GM12878 (cell line): ENCODE data around the gene HABP2. TPM values are rescaled to one million over a fixed set of nuclear protein-coding genes. Genes with fewer than 3 reads are reported as not detected.

Experiments
- ATAC-seq: fragments of 200-7000 bp; cut with Tn5 transposase; 3 replicates; pipeline ENCODE4 v1.9.1; 2020; ENCODE audit warnings: mild to moderate bottlenecking, moderate library complexity
- BruUV-seq: library from RNA; stranded (reverse); fragments of 400-500 nt; replicated peaks from 2 replicates; lab custom pipeline; 2021; lab: Mats Ljungman, UMichigan
- CTCF ChIA-PET: fragments of 300-600 bp; sonication (Branson Sonifier 250); formaldehyde crosslinking; extraction: SDS; loops from one replicate; lab custom pipeline; 2021; ENCODE audit warnings: inconsistent platforms; lab: Yijun Ruan, JAX
- POLR2A ChIA-PET: fragments of 350-600 bp; formaldehyde crosslinking; extraction: SDS; loops from one replicate; lab custom pipeline; 2021; ENCODE audit warnings: inconsistent platforms; lab: Charles Lee
- RAD21 ChIA-PET: fragments of 300-600 bp; sonication (Branson Sonifier 250); formaldehyde crosslinking; loops from one replicate; lab custom pipeline; 2023; ENCODE audit warnings: antibody characterized with exemption; ENCODE audit not compliant: unreplicated experiment; lab: Charles Lee
- SMC1A ChIA-PET: fragments of 300-600 bp; sonication (Branson Sonifier 250); formaldehyde crosslinking; loops from one replicate; lab custom pipeline; 2023; ENCODE audit not compliant: unreplicated experiment, uncharacterized antibody; lab: Charles Lee
- DNase-seq: peaks from one replicate; pipeline ENCODE4 v3.0.0-alpha.2; 2011; ENCODE audit warnings: low read depth, low spot score
- FAIRE-seq: peaks from 3 replicates; lab custom pipeline; 2011; peaks lifted over from hg19 to GRCh38; lab: Jason Lieb, UNC
- H2AFZ ChIP-seq: 2 replicates; pipeline ENCODE4 v1.6.0; 2011; ENCODE audit warnings: low read depth, low read length, control low read depth; ENCODE audit not compliant: control insufficient read depth
- H3K27ac ChIP-seq: 2 replicates; pipeline ENCODE4 v1.5.1; 2011; ENCODE audit warnings: control low read depth; ENCODE audit not compliant: control insufficient read depth, insufficient read depth
- H3K27me3 ChIP-seq, 2 experiments: replicated peaks in 1 of 2; 2 replicates each; pipeline versions ENCODE4 v1.6.0 to v1.6.1; 2011; ENCODE audit warnings: low read length in 1 of 2; ENCODE audit not compliant: control insufficient read depth in 2 of 2, insufficient read depth in 2 of 2
- H3K36me3 ChIP-seq, 2 experiments: 2 replicates each; pipeline ENCODE4 v1.5.1; 2011; ENCODE audit warnings: low read length in 1 of 2; ENCODE audit not compliant: control insufficient read depth in 2 of 2, insufficient read depth in 2 of 2
- H3K4me1 ChIP-seq: 2 replicates; pipeline ENCODE4 v1.6.1; 2011; ENCODE audit warnings: mild to moderate bottlenecking, low read length, moderate library complexity, mixed read lengths; ENCODE audit not compliant: control insufficient read depth, insufficient read depth
- H3K4me2 ChIP-seq: 2 replicates; pipeline ENCODE4 v1.6.0; 2011; ENCODE audit warnings: control low read depth; ENCODE audit not compliant: control insufficient read depth, insufficient read depth
- H3K4me3 ChIP-seq: fragments of 200-600 bp; sonication (generic); 2 replicates; pipeline ENCODE4 v1.5.1; 2016
- H3K79me2 ChIP-seq: 2 replicates; pipeline ENCODE4 v1.6.0; 2011; ENCODE audit warnings: low read length; ENCODE audit not compliant: control insufficient read depth, insufficient read depth
- H3K9ac ChIP-seq: 2 replicates; pipeline ENCODE4 v1.8.0; 2011; ENCODE audit warnings: low read length, control low read depth, mixed read lengths; ENCODE audit not compliant: control insufficient read depth, insufficient read depth
- H3K9me3 ChIP-seq: replicated peaks from 3 replicates; pipeline ENCODE4 v1.5.1; 2011; ENCODE audit warnings: mild to moderate bottlenecking, low read length; ENCODE audit not compliant: control insufficient read depth, insufficient read depth
- H4K20me1 ChIP-seq: 2 replicates; pipeline ENCODE4 v1.6.0; 2011; ENCODE audit not compliant: control insufficient read depth, insufficient read depth
- BMI1 ChIP-seq: fragments of 450-650 bp; IDR thresholded peaks from 2 replicates; pipeline ENCODE4 v1.6.1; 2016; ENCODE audit warnings: mild to moderate bottlenecking, moderate library complexity, borderline replicate concordance
- ELK1 ChIP-seq: IDR thresholded peaks from 2 replicates; pipeline ENCODE4 v1.6.1; 2012; ENCODE audit warnings: low read depth, low read length, improper control_type of control experiment
- GATAD2B ChIP-seq: fragments of 450-650 bp; conservative IDR thresholded peaks from 2 replicates; pipeline ENCODE4 v1.6.1; 2017; ENCODE audit warnings: low read depth, mild to moderate bottlenecking, moderate library complexity
- NRF1 ChIP-seq: conservative IDR thresholded peaks from 2 replicates; pipeline ENCODE4 v1.6.1; 2011; ENCODE audit warnings: mild to moderate bottlenecking, low read depth, low read length, improper control_type of control experiment
- SIN3A ChIP-seq: IDR thresholded peaks from 2 replicates; pipeline ENCODE4 v1.6.1; 2012; ENCODE audit warnings: low read depth, low read length, improper control_type of control experiment
- SUZ12 ChIP-seq: fragments of 200-600 bp; sonication (generic); IDR thresholded peaks from one replicate; pipeline ENCODE4 v1.6.1; 2018; ENCODE audit warnings: antibody characterized with exemption, mild to moderate bottlenecking; ENCODE audit not compliant: unreplicated experiment
- TCF3 ChIP-seq: IDR thresholded peaks from 2 replicates; pipeline ENCODE4 v1.6.1; 2012; ENCODE audit warnings: low read depth, mild to moderate bottlenecking, low read length, borderline replicate concordance; ENCODE audit not compliant: insufficient read depth
- WRNIP1 ChIP-seq: IDR thresholded peaks from 2 replicates; pipeline ENCODE4 v1.6.1; 2011; ENCODE audit warnings: low read depth, low read length, improper control_type of control experiment, borderline replicate concordance
- WGBS: methylation state at CpG from one replicate; pipeline ENCODE4 v1.1.6; 2016; ENCODE audit warnings: low lambda C conversion rate; ENCODE audit not compliant: insufficient replicate concordance, insufficient coverage; ENCODE audit errors: missing lambda C conversion rate; 5-methylcytosine and 5-hydroxymethylcytosine counted together
- in situ Hi-C: fragments of 300-500 bp; cut with MboI; formaldehyde crosslinking; loops from 9 replicates; pipeline ENCODE4 v1.14.3; 2018; ENCODE audit warnings: mixed read lengths
- intact Hi-C: fragments of 100-400 bp; cut with micrococcal nuclease; formaldehyde crosslinking; loops from one replicate; pipeline ENCODE4 v1.14.2; 2022; ENCODE audit not compliant: unreplicated experiment
- polyA plus RNA-seq, 11 experiments: library from polyadenylated mRNA; depleted of rRNA in 4 of 11; unstranded in 6 of 11; stranded (reverse) in 5 of 11; fragments of >200 nt; fragmentation: Nextera tagmentation in 4 of 11; fragmentation: Illumina TruSeq in 1 of 11; extraction: Ambion mirVana in 4 of 11; extraction: Trizol in 1 of 11; gene quantifications; 1 replicate in 1 of 11; 2 replicates in 10 of 11; pipeline versions ENCODE4 v1.2.1 to v1.2.3, GENCODE V29; 2011 to 2016; ENCODE audit warnings: inconsistent platforms in 2 of 11, missing spikeins in 2 of 11, low read depth in 1 of 11
- total RNA-seq, 4 experiments: library from RNA; depleted of rRNA in 3 of 4; stranded (reverse); fragments of >200 nt in 3 of 4; fragmentation: Illumina TruSeq in 1 of 4; extraction: Trizol in 1 of 4; gene quantifications; 2 replicates each; pipeline versions ENCODE4 v1.2.1 to v1.2.3, GENCODE V29; 2013 to 2021

HABP2 gene
- total and polyA plus RNA-seq, 10 of the 15 experiments (the other 5 are each of a cell fraction or from before 2014, with no cell fraction given) = 0.13 TPM; not detected in 9

GRCh38 chr10:113534423-113534822 is 18.4 kb upstream of the HABP2 start:
- Histone ChIP-seq H3K79me2 (no peaks in the 10 kb centered on the region), H3K27me3 (peaks cover 0 to 3% of the 10 kb centered on the region in 2 experiments; a peak in 1 of 4 replicates), H3K4me2 (no peak overlapping the region), H3K27ac (no peak overlapping the region), H3K4me1 (no peaks in the 10 kb centered on the region), H3K9me3 (no peaks in the 10 kb centered on the region), H4K20me1 (no peaks in the 10 kb centered on the region), H3K9ac (no peak overlapping the region), H3K36me3 (no peaks in the 10 kb centered on the region), H2AFZ (no peak overlapping the region), H3K4me3 (no peak overlapping the region)
- ChIA-PET SMC1A (no interaction called here), POLR2A (no interaction called here), RAD21 (no interaction called here), CTCF (no interaction called here)
- in situ Hi-C loops (no loop called here), intact Hi-C loops (no loop called here)
- DNase-seq (no peak), FAIRE-seq (no peak), ATAC-seq (no peak)
- no peak for TF ChIP-seq WRNIP1
- TF ChIP-seq SUZ12 = no peak
- no peak for TF ChIP-seq GATAD2B
- no peak for TF ChIP-seq ELK1
- no peak for TF ChIP-seq SIN3A
- no peak for TF ChIP-seq TCF3
- no peak for TF ChIP-seq NRF1
- TF ChIP-seq BMI1 = no peak
- BruUV-seq = no TSS peak
- WGBS = 32% methylated on average over 4 of the region's 4 CpGs
